Sigmoid colon (tissue), 4 donors: ENCODE measurements around the gene APOL2.

Experiments used
- POLR2A ChIP-seq, 2 donors: fragments of 450-650 bp; IDR thresholded peaks; one replicate each; pipeline ENCODE4 v1.6.1; 2016; ENCODE audit warnings: antibody characterized with exemption in 2 of 2, mild to moderate bottlenecking in 2 of 2, moderate library complexity in 2 of 2
- POLR2AphosphoS5 ChIP-seq, 4 donors: sonication (generic); formaldehyde crosslinking; IDR thresholded peaks; one replicate each; pipeline ENCODE4 v1.6.1; 2017; ENCODE audit warnings: antibody characterized with exemption in 4 of 4
- TF ChIP-seq, protein P1 (sequence below), 4 experiments: fragments of 450-650 bp in 3 of 4; fragments of 200-600 bp in 1 of 4; IDR thresholded peaks; one replicate each; pipeline ENCODE4 v1.5.1; 2016 to 2019; ENCODE audit warnings: antibody characterized with exemption in 4 of 4, mild to moderate bottlenecking in 3 of 4, moderate library complexity in 2 of 4

DNA sequence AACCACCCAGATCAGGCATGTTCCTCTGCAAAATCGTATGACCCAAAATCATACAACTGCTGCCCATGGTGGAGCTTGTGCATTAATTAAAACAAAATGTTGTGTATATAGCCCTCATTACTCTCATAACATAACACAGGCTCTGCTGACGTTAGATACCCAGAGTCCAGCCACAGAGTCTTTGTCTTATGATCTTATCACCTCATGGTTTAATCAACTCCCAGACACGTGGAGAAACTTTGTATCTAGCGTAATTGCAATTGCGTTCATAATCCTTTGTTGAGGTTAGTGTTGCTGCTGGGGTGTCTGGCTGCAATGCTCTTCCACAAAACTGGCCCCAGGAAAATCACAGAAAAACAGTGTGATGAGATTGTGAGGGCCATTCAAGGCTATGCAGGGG, 8.6 kb upstream of the APOL2 start:
- TF ChIP-seq, protein P1, sequence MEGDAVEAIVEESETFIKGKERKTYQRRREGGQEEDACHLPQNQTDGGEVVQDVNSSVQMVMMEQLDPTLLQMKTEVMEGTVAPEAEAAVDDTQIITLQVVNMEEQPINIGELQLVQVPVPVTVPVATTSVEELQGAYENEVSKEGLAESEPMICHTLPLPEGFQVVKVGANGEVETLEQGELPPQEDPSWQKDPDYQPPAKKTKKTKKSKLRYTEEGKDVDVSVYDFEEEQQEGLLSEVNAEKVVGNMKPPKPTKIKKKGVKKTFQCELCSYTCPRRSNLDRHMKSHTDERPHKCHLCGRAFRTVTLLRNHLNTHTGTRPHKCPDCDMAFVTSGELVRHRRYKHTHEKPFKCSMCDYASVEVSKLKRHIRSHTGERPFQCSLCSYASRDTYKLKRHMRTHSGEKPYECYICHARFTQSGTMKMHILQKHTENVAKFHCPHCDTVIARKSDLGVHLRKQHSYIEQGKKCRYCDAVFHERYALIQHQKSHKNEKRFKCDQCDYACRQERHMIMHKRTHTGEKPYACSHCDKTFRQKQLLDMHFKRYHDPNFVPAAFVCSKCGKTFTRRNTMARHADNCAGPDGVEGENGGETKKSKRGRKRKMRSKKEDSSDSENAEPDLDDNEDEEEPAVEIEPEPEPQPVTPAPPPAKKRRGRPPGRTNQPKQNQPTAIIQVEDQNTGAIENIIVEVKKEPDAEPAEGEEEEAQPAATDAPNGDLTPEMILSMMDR (IDR thresholded peaks at IDR 0.05), result no peak
- TF ChIP-seq POLR2AphosphoS5 (IDR thresholded peaks at IDR 0.05) (no peak), POLR2A (IDR thresholded peaks at IDR 0.05) (no peak)
